CD4-positive, CD25-positive, alpha-beta regulatory T cell (primary cell): ENCODE measurements around the gene GLYR1. TPM values are rescaled to one million over a fixed set of nuclear protein-coding genes. Genes with fewer than 3 reads are reported as not detected.

Source experiments
- ATAC-seq, 2 donors: fragments of 150-1000 bp; cut with Tn5 transposase; one replicate each; pipeline ENCODE4 v1.10.0; 2021; ENCODE audit warnings: low read depth in 2 of 2, moderate number of reproducible peaks in 2 of 2, moderate library complexity in 1 of 2
- DNase-seq, 3 donors: peaks; one replicate each; pipeline versions ENCODE4 v3.0.0 to v3.0.0-alpha.2; 2012 to 2022; ENCODE audit warnings: mixed read lengths in 1 of 3
- H3K27ac ChIP-seq: one replicate; pipeline ENCODE4 v1.7.0; 2013; ENCODE audit warnings: mild to moderate bottlenecking, low read length; ENCODE audit not compliant: insufficient read depth, poor library complexity, severe bottlenecking
- H3K27me3 ChIP-seq: one replicate; pipeline ENCODE4 v1.7.0; 2013; ENCODE audit warnings: low read length; ENCODE audit not compliant: control insufficient read depth, insufficient read depth
- H3K36me3 ChIP-seq: one replicate; pipeline ENCODE4 v1.7.0; 2013; ENCODE audit warnings: mild to moderate bottlenecking, low read length, moderate library complexity; ENCODE audit not compliant: control insufficient read depth, insufficient read depth
- H3K4me1 ChIP-seq: 2 replicates; pipeline ENCODE4 v1.7.0; 2013; ENCODE audit warnings: mild to moderate bottlenecking, low read length; ENCODE audit not compliant: insufficient read depth, control insufficient read depth, poor library complexity, severe bottlenecking
- H3K4me3 ChIP-seq: one replicate; pipeline ENCODE4 v1.7.0; 2013; ENCODE audit warnings: low read depth, mild to moderate bottlenecking, low read length, moderate library complexity
- H3K9me3 ChIP-seq, 2 experiments: 1 replicate in 1 of 2; 2 replicates in 1 of 2; pipeline ENCODE4 v1.7.0; 2013; ENCODE audit warnings: low read length in 2 of 2, mild to moderate bottlenecking in 1 of 2, moderate library complexity in 1 of 2; ENCODE audit not compliant: control insufficient read depth in 2 of 2
- H3K27ac Mint-ChIP-seq, 3 donors: one replicate each; pipeline ENCODE4 v1.8.0; 2020 to 2022; ENCODE audit warnings: mild to moderate bottlenecking in 3 of 3, mixed read lengths in 3 of 3, moderate library complexity in 2 of 3
- H3K27me3 Mint-ChIP-seq: one replicate; pipeline ENCODE4 v1.8.0; 2022; ENCODE audit warnings: mild to moderate bottlenecking, mixed read lengths
- H3K36me3 Mint-ChIP-seq: one replicate; pipeline ENCODE4 v1.8.0; 2020; ENCODE audit warnings: mixed read lengths
- H3K4me1 Mint-ChIP-seq, 4 donors: one replicate each; pipeline ENCODE4 v1.8.0; 2020 to 2022; ENCODE audit warnings: mixed read lengths in 4 of 4, mild to moderate bottlenecking in 1 of 4
- H3K4me3 Mint-ChIP-seq, 4 donors: one replicate each; pipeline ENCODE4 v1.8.0; 2020 to 2022; ENCODE audit warnings: mild to moderate bottlenecking in 4 of 4, mixed read lengths in 4 of 4, moderate library complexity in 3 of 4
- H3K9me3 Mint-ChIP-seq, 7 donors: one replicate each; pipeline ENCODE4 v1.8.0; 2020 to 2022; ENCODE audit warnings: mixed read lengths in 7 of 7, mild to moderate bottlenecking in 3 of 7, moderate library complexity in 2 of 7
- polyA plus RNA-seq, 4 donors: library from polyadenylated mRNA; unstranded; fragments of 300-500 nt; fragmentation: Illumina TruSeq; gene quantifications; one replicate each; pipeline ENCODE4 v1.2.3, GENCODE V29; 2021
- total RNA-seq: library from RNA; stranded (reverse); gene quantifications from one replicate; pipeline ENCODE4 v1.2.3, GENCODE V29; 2022

Gene GLYR1
- total and polyA plus RNA-seq, 5 donors from 2014 or later: 29.4 to 114 (median 35.7) TPM

GRCh38 chr16:4883501-4883900 lies 36.4 kb upstream of the GLYR1 start:
- Histone ChIP-seq H3K27ac (no peak overlapping the region), H3K4me3 (no peak overlapping the region), H3K27me3 (no peaks in the 10 kb centered on the region), H3K9me3 (no peaks in the 10 kb centered on the region), H3K36me3 (peaks cover 66% of the 10 kb centered on the region), H3K4me1 (no peaks in the 10 kb centered on the region)
- no peaks in the 10 kb centered on the region for H3K27me3 Mint-ChIP-seq
- H3K9me3 Mint-ChIP-seq: no peaks in the 10 kb centered on the region
- H3K4me3 Mint-ChIP-seq: no peak overlapping the region
- H3K36me3 Mint-ChIP-seq: peaks cover 46% of the 10 kb centered on the region
- ATAC-seq (no peak), DNase-seq (no peak)
- no peak overlapping the region for H3K27ac Mint-ChIP-seq
- peaks cover 0 to 2% (median 0%) of the 10 kb centered on the region in 4 donors for H3K4me1 Mint-ChIP-seq

- H3K4me3 Mint-ChIP-seq: no peak overlapping the region
- H3K4me1 Mint-ChIP-seq: peaks cover 0 to 2% (median 0%) of the 10 kb centered on the region in 4 donors
- peaks cover 46% of the 10 kb centered on the region for H3K36me3 Mint-ChIP-seq
- no peaks in the 10 kb centered on the region for H3K9me3 Mint-ChIP-seq
- ATAC-seq (no peak), DNase-seq (no peak)
- no peaks in the 10 kb centered on the region for H3K9me3 ChIP-seq
- H3K27me3 ChIP-seq: no peaks in the 10 kb centered on the region
- H3K27ac ChIP-seq: no peak overlapping the region
- H3K27me3 Mint-ChIP-seq: no peaks in the 10 kb centered on the region
- no peak overlapping the region for H3K4me3 ChIP-seq
- no peak overlapping the region for H3K27ac Mint-ChIP-seq
- H3K4me1 ChIP-seq: no peaks in the 10 kb centered on the region
- peaks cover 74% of the 10 kb centered on the region for H3K36me3 ChIP-seq
Measured at GRCh38 chr16:4882633-4883285, 35.7 kb upstream of the GLYR1 start.

- Histone ChIP-seq H3K4me1 (no peaks in the 10 kb centered on the region), H3K27ac (no peak overlapping the region), H3K4me3 (no peak overlapping the region), H3K9me3 (no peaks in the 10 kb centered on the region), H3K36me3 (peaks cover 79% of the 10 kb centered on the region), H3K27me3 (no peaks in the 10 kb centered on the region)
- ATAC-seq (no peak), DNase-seq (no peak)
- Mint-ChIP-seq H3K4me1 (peaks cover 0 to 2% (median 0%) of the 10 kb centered on the region in 4 donors), H3K4me3 (no peak overlapping the region), H3K27ac (no peak overlapping the region), H3K27me3 (no peaks in the 10 kb centered on the region), H3K36me3 (peaks cover 46% of the 10 kb centered on the region), H3K9me3 (no peaks in the 10 kb centered on the region)
Measured at GRCh38 chr16:4882000-4882632, 35.0 kb upstream of the GLYR1 start.

- Histone ChIP-seq H3K27me3 (no peaks in the 10 kb centered on the region), H3K4me3 (no peak overlapping the region), H3K9me3 (no peaks in the 10 kb centered on the region), H3K36me3 (peaks cover 91% of the 10 kb centered on the region), H3K4me1 (no peaks in the 10 kb centered on the region), H3K27ac (no peak overlapping the region)
- ATAC-seq (peak in 1 of 2 donors; percentile 39), DNase-seq (no peak)
- no peak overlapping the region for H3K27ac Mint-ChIP-seq
- peaks cover 41% of the 10 kb centered on the region for H3K36me3 Mint-ChIP-seq
- no peaks in the 10 kb centered on the region for H3K9me3 Mint-ChIP-seq
- no peaks in the 10 kb centered on the region for H3K4me1 Mint-ChIP-seq
- no peak overlapping the region for H3K4me3 Mint-ChIP-seq
- H3K27me3 Mint-ChIP-seq: no peaks in the 10 kb centered on the region
Measured at GRCh38 chr16:4880006-4880580, 33.0 kb upstream of the GLYR1 start.

- Histone ChIP-seq H3K27ac (no peak overlapping the region), H3K4me3 (no peak overlapping the region), H3K36me3 (peaks cover 94% of the 10 kb centered on the region), H3K9me3 (no peaks in the 10 kb centered on the region), H3K4me1 (no peaks in the 10 kb centered on the region), H3K27me3 (no peaks in the 10 kb centered on the region)
- Mint-ChIP-seq H3K36me3 (peaks cover 40% of the 10 kb centered on the region), H3K9me3 (no peaks in the 10 kb centered on the region), H3K27ac (peak overlapping the region in 1 of 3 donors; percentile 28), H3K27me3 (no peaks in the 10 kb centered on the region), H3K4me3 (no peak overlapping the region), H3K4me1 (no peaks in the 10 kb centered on the region)
- no peak for DNase-seq
- ATAC-seq: no peak
Measured at GRCh38 chr16:4879049-4879448, 32.0 kb upstream of the GLYR1 start.

- no peaks in the 10 kb centered on the region for H3K27me3 Mint-ChIP-seq
- H3K36me3 Mint-ChIP-seq: peaks cover 40% of the 10 kb centered on the region
- DNase-seq (no peak), ATAC-seq (no peak)
- H3K27me3 ChIP-seq: no peaks in the 10 kb centered on the region
- no peaks in the 10 kb centered on the region for H3K4me1 Mint-ChIP-seq
- peaks cover 91% of the 10 kb centered on the region for H3K36me3 ChIP-seq
- no peaks in the 10 kb centered on the region for H3K9me3 Mint-ChIP-seq
- H3K4me3 Mint-ChIP-seq: no peak overlapping the region
- no peak overlapping the region for H3K4me3 ChIP-seq
- H3K27ac Mint-ChIP-seq: no peak overlapping the region
- no peaks in the 10 kb centered on the region for H3K9me3 ChIP-seq
- no peaks in the 10 kb centered on the region for H3K4me1 ChIP-seq
- no peak overlapping the region for H3K27ac ChIP-seq
Measured at GRCh38 chr16:4877380-4877685, 30.2 kb upstream of the GLYR1 start.

- Mint-ChIP-seq H3K27ac (no peak overlapping the region), H3K4me3 (no peak overlapping the region), H3K36me3 (peaks cover 38% of the 10 kb centered on the region), H3K4me1 (peaks cover 0 to 2% (median under 1%) of the 10 kb centered on the region in 4 donors), H3K9me3 (no peaks in the 10 kb centered on the region), H3K27me3 (no peaks in the 10 kb centered on the region)
- Histone ChIP-seq H3K4me3 (no peak overlapping the region), H3K27me3 (no peaks in the 10 kb centered on the region), H3K27ac (no peak overlapping the region), H3K4me1 (no peaks in the 10 kb centered on the region), H3K9me3 (no peaks in the 10 kb centered on the region), H3K36me3 (peaks cover 86% of the 10 kb centered on the region)
- DNase-seq (no peak), ATAC-seq (no peak)
Measured at GRCh38 chr16:4876646-4877379, 29.7 kb upstream of the GLYR1 start.
